Ishikawa (cell line): ENCODE results near the gene NOXA1.

ENCODE experiments used
- CEBPB ChIP-seq: IDR thresholded peaks from 2 replicates; pipeline ENCODE4 v1.6.1; 2012
- CREB1 ChIP-seq: IDR thresholded peaks from 2 replicates; pipeline ENCODE4 v1.6.1; 2012; ENCODE audit warnings: low read depth
- EGR1 ChIP-seq: IDR thresholded peaks from 2 replicates; pipeline ENCODE4 v1.6.1; 2012
- EP300 ChIP-seq: IDR thresholded peaks from 2 replicates; pipeline ENCODE4 v1.6.1; 2012; ENCODE audit warnings: borderline replicate concordance
- FOXM1 ChIP-seq: IDR thresholded peaks from 2 replicates; pipeline ENCODE4 v1.6.1; 2012; ENCODE audit warnings: low read depth, borderline replicate concordance
- NFIC ChIP-seq: IDR thresholded peaks from 2 replicates; pipeline ENCODE4 v1.6.1; 2012
- RAD21 ChIP-seq: IDR thresholded peaks from 2 replicates; pipeline ENCODE4 v1.6.1; 2012; ENCODE audit warnings: low read depth
- TAF1 ChIP-seq: IDR thresholded peaks from 2 replicates; pipeline ENCODE4 v1.6.1; 2012; ENCODE audit warnings: low read depth, mild to moderate bottlenecking
- TCF12 ChIP-seq: IDR thresholded peaks from 2 replicates; pipeline ENCODE4 v1.6.1; 2012; ENCODE audit warnings: low read depth
- TEAD4 ChIP-seq: IDR thresholded peaks from 2 replicates; pipeline ENCODE4 v1.6.1; 2012
- YY1 ChIP-seq: IDR thresholded peaks from 2 replicates; pipeline ENCODE4 v1.6.1; 2012; ENCODE audit warnings: low read depth
- TF ChIP-seq, protein P1 (sequence below): IDR thresholded peaks from 2 replicates; pipeline ENCODE4 v1.6.1; 2012
- TF ChIP-seq, protein P2 (sequence below): IDR thresholded peaks from 2 replicates; pipeline ENCODE4 v1.6.1; 2012; ENCODE audit warnings: low read depth, mild to moderate bottlenecking
- TF ChIP-seq, protein P3 (sequence below): IDR thresholded peaks from 2 replicates; pipeline ENCODE4 v1.6.1; 2012

DNA sequence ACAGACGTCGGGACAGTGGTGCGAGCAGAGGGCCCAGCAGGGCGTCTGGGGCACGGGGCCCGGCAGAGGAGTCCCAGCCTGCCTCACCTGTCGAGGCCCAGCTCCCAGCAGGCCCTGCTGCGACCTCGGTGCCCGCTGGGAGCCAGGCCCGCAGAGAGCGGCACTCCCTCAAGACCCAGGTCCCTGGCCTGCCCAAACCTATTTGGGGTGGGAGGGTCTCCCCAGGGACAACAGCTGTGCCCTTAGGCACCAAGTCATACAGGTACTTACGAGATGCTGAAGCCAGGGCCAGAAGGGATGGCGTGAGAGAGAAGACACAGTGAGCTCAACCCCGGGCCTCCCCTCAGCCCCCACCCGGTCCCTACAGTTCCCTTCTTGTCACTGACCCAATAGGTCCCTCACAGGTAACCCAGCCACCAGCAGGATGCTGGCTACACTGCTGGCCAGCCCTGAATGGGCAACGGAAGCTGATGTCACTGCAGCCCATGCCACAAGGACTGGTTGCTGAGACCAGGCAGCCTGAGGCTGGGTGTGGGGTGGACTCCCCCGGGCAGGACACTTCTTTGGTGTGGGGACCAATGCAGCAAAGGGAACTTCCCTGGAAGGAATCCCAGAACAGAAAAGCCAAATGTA lies 32.3 kb downstream of the NOXA1 start:
- TF ChIP-seq CREB1 (no peak), CEBPB (no peak), EP300 (no peak), FOXM1 (no peak), YY1 (no peak), NFIC (no peak), TAF1 (no peak), RAD21 (no peak), EGR1 (no peak), TEAD4 (no peak), TCF12 (no peak)
- TF ChIP-seq, protein P1, sequence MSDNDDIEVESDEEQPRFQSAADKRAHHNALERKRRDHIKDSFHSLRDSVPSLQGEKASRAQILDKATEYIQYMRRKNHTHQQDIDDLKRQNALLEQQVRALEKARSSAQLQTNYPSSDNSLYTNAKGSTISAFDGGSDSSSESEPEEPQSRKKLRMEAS, result no peak
- TF ChIP-seq, protein P2, sequence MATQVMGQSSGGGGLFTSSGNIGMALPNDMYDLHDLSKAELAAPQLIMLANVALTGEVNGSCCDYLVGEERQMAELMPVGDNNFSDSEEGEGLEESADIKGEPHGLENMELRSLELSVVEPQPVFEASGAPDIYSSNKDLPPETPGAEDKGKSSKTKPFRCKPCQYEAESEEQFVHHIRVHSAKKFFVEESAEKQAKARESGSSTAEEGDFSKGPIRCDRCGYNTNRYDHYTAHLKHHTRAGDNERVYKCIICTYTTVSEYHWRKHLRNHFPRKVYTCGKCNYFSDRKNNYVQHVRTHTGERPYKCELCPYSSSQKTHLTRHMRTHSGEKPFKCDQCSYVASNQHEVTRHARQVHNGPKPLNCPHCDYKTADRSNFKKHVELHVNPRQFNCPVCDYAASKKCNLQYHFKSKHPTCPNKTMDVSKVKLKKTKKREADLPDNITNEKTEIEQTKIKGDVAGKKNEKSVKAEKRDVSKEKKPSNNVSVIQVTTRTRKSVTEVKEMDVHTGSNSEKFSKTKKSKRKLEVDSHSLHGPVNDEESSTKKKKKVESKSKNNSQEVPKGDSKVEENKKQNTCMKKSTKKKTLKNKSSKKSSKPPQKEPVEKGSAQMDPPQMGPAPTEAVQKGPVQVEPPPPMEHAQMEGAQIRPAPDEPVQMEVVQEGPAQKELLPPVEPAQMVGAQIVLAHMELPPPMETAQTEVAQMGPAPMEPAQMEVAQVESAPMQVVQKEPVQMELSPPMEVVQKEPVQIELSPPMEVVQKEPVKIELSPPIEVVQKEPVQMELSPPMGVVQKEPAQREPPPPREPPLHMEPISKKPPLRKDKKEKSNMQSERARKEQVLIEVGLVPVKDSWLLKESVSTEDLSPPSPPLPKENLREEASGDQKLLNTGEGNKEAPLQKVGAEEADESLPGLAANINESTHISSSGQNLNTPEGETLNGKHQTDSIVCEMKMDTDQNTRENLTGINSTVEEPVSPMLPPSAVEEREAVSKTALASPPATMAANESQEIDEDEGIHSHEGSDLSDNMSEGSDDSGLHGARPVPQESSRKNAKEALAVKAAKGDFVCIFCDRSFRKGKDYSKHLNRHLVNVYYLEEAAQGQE, result no peak
- TF ChIP-seq, protein P3, sequence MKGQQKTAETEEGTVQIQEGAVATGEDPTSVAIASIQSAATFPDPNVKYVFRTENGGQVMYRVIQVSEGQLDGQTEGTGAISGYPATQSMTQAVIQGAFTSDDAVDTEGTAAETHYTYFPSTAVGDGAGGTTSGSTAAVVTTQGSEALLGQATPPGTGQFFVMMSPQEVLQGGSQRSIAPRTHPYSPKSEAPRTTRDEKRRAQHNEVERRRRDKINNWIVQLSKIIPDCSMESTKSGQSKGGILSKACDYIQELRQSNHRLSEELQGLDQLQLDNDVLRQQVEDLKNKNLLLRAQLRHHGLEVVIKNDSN, result no peak
